Urinary bladder (tissue), 4 donors: ENCODE data around the gene LGALS1. TPM values are rescaled to one million over a fixed set of nuclear protein-coding genes. Genes with fewer than 3 reads are reported as not detected.
"Not testable (repeated sequence)": the region's sequence is repeated elsewhere in the genome, so short reads cannot be mapped to it uniquely, and the experiment has no call there.

Experiments
- DNase-seq: peaks from one replicate; pipeline ENCODE4 v3.0.0-alpha.2; 2015; ENCODE audit errors: extremely low spot score
- H3K27ac ChIP-seq: one replicate; pipeline ENCODE4 v1.5.1; 2013; ENCODE audit warnings: low read depth, mild to moderate bottlenecking, moderate library complexity
- H3K36me3 ChIP-seq: one replicate; pipeline ENCODE4 v1.6.1; 2013; ENCODE audit warnings: mild to moderate bottlenecking, moderate library complexity; ENCODE audit not compliant: insufficient read depth
- H3K4me1 ChIP-seq: one replicate; pipeline ENCODE4 v1.6.1; 2013; ENCODE audit warnings: mild to moderate bottlenecking, moderate library complexity; ENCODE audit not compliant: insufficient read depth
- H3K4me3 ChIP-seq: one replicate; pipeline ENCODE4 v1.5.1; 2013; ENCODE audit warnings: low read depth, low read length
- WGBS: extraction: QIAGEN DNeasy Blood & Tissue Kit; methylation state at CpG from one replicate; pipeline ENCODE4 v1.1.7; 2013; 5-methylcytosine and 5-hydroxymethylcytosine counted together
- polyA plus RNA-seq: library from polyadenylated mRNA; stranded (reverse); fragments of 200-250 nt; gene quantifications from one replicate; pipeline ENCODE4 v1.2.3, GENCODE V29; 2013
- total RNA-seq: library from RNA; depleted of rRNA; stranded (reverse); fragments of >200 nt; gene quantifications from one replicate; pipeline ENCODE4 v1.2.3, GENCODE V29; 2014
- donor health status: healthy with polysubstance abuse.
- donor health status: healthy.

LGALS1 gene
- total and polyA plus RNA-seq, 2 donors, result 1,499 to 1,781 TPM

DNA sequence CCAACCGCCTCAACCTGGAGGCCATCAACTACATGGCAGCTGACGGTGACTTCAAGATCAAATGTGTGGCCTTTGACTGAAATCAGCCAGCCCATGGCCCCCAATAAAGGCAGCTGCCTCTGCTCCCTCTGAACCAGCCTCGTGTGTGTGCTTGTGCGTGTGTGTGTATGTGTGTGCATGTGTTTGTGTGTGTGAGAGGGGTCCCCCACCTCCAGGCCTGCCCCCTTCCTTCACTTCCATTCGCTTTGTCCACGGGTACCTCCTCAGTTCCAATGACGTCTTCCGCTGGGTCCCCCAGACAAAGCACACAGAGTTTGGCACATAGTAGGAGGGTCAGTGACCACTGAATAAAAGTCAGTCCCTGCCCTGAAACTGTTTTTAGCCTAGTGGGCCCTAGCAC, 4.2 kb downstream of the LGALS1 start:
- no peaks in the 10 kb centered on the region for H3K36me3 ChIP-seq
- no peak for DNase-seq
- WGBS, result 61% methylated on average over 8 of the region's 8 CpGs
- peak overlapping the region; percentile 49 for H3K27ac ChIP-seq
- peaks cover 1% of the 10 kb centered on the region for H3K4me1 ChIP-seq
- H3K4me3 ChIP-seq, result no peak overlapping the region

DNA sequence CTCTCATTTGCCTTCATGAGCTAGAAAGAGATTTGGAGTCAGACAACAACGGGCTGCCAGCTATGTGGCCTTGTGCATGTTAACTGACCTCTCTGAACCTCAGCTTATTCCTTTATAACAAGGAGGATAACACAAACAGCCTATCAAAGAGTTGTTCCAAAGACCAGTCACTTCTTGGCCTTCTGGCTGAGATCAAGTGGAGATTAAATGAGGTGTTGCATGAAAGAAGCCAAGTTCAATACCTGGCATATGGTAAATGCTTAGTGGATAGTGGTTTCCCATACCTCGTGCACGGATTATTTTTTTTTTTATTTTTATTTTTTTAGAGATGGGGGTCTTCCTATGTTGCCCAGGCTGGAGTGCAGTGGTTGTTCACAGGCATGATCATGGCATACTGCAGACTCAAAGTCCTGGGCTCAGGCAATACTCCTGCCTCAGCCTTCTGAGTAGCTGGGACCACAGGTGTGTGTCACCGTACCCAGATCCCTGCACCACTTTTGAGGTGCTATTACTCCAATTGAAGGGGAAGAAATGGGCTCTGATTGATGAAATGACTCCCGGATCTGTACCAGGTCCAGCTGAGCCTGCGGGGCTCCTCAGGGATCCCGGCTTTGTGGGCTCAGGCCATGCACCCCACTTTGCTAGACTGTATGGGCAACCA, 4.9 kb downstream of the LGALS1 start:
- WGBS, result 54% methylated on average over 7 of the region's 7 CpGs
- no peak for DNase-seq
- H3K27ac ChIP-seq, result no peak overlapping the region
- H3K4me3 ChIP-seq, result no peak overlapping the region
- H3K4me1 ChIP-seq, result peaks cover 1% of the 10 kb centered on the region
- H3K36me3 ChIP-seq, result no peaks in the 10 kb centered on the region

DNA sequence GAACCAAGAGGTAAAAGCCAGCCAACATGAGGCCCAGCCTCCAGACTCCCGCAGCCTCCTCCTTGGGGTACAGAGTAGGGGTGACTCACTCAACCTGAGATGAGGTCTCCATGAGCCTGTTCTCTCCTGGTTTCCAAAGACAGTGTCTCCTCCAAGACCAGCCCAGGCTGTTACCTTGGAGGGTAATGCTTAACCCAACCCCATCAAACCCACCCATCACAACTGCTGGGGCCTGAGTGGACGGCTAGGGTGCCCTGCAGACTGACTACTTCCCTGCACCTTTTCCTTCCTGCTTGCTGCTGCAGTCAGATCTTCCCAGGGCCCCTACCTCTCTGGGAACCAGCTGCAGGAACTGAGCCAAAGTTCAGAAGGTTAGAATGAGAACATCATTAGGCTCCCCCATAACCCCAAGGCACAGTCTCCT, 5.6 kb downstream of the LGALS1 start:
- Histone ChIP-seq H3K4me3 (no peak overlapping the region), H3K4me1 (peaks cover 1% of the 10 kb centered on the region), H3K36me3 (no peaks in the 10 kb centered on the region), H3K27ac (no peak overlapping the region)
- no peak for DNase-seq
- 54% methylated on average over 2 of the region's 2 CpGs for WGBS

DNA sequence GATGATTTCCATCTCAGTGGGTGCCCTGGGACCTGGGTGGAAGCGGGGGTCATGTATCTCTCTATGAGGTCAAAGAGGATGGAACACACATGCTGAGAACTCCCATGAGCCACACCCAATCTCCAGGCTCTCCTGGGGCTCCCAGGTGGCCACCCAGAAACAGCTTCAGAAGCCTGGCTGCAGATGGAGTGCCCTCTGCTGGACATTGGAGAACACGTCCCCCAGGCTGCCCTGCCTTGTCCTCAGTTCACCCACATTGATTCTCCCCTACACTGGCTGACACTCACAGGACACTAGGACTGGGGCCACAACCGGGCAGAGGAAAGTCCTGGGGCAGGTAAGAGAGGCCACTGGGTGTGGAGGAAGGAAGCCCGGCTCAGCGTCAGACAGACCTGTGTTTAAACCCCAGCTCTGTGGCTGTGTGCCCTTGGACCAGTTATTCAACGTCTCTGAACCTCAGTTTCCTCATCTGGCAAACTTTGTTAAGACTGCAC, 6.2 kb downstream of the LGALS1 start:
- Histone ChIP-seq H3K27ac (no peak overlapping the region), H3K36me3 (no peaks in the 10 kb centered on the region), H3K4me3 (no peak overlapping the region), H3K4me1 (peaks cover 1% of the 10 kb centered on the region)
- DNase-seq, result no peak
- WGBS, result 26% methylated on average over 6 of the region's 6 CpGs

DNA sequence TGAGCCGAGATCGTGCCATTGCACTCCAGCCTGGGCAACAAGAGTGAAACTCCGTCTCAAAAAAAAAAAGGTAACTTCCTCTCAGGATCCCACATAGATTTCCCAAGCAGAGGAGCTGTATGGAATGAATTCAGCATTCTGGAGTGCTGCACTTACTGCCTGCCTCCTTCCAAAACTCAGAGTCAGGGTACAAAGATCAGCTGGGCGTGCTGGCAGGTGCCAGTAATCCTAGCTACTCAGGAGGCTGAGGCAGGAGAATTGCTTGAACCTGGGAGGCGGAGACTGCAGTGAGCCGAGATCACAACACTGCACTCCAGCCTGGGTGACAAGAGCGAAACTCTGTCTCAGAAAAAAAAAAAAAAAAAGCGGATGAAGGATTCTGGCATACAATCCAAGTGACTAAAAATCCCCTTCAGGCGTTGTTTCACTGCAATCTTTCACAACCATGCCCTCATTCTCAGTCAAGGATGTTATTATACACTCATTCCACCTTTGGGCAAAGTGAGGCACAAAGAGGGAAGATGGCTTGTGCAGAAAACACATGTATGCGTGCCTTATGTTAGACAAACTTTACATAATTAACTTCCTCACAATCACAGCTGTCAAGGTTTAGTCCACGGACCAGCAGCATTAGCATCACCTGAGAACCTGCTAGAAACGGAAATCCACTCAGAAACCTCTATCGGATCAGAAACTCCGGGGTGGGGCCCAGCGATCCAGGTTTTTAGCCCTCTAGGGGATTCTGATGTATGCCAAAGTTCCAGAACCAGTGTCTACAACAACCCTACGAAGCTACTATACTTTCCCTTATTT, 9.6 kb downstream of the LGALS1 start:
- Histone ChIP-seq H3K4me3 (no peak overlapping the region), H3K27ac (no peak overlapping the region)

DNA sequence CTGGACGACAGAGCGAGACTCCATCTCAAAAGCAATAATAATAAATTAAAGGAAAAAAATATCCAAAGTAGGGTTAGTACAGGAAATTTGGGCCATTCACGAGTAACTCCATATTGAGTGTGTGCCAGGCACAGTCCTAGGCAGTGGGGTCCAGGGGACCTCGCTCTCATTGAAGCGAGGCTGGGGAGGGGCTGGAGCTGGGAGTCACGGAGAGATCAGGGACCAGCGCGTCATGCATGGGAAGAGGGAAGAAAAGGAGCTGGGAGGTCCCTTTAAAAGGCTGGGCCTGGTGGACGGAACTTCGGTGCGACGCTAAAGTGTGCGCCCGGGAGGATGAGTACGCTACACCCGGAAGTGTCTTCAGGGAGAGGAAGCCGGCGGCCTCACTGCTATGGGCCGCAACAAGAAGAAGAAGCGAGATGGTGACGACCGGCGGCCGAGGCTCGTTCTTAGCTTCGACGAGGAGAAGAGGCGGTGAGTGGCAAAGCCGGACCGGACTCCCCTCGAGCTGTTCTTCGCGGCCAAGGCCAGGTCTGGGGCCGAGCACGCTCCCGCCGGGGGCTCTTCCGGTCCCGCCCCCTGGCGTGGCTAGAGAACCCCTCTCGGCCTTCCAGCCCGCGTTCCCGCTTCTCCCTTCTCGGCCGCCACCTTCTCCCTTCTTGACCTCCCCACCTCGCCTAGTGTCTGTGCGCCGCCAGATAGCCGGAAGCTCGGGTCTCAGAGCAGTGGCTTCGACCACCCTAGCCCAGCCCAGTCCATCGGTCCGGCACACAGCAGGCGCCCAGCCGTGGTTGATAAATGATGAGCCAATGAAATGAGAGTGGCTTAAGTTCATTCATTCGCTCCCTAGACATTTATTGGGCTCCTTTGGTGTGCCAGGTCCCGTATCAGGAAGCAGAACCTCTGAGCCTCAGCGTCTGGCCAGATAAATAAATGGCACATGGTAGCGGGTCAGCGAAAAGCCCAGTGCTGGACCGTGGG, 10.9 kb downstream of the LGALS1 start, which contains the start of gene NOL12:
Gene NOL12 (plus strand): TSS at position 342 of the 981 bp plus-strand sequence. CDS start 50 bp downstream, at position 392.
- peak; percentile 78 for DNase-seq
- H3K4me3 ChIP-seq, result peak within 1 kb of the TSS; percentile 70
- H3K4me1 ChIP-seq, result no peaks in the 10 kb centered on the region
- WGBS, result 2% methylated on average over 62 of the region's 62 CpGs
- H3K36me3 ChIP-seq, result no peaks in the 10 kb centered on the region
- H3K27ac ChIP-seq, result peak within 1 kb of the TSS; percentile 71

More for the DNA sequence above, 9.6 kb downstream of the LGALS1 start:
- Histone ChIP-seq H3K36me3 (no peaks in the 10 kb centered on the region), H3K4me1 (no peaks in the 10 kb centered on the region)
- WGBS, result 82% methylated on average over 16 of the region's 16 CpGs
- no peak for DNase-seq

DNA sequence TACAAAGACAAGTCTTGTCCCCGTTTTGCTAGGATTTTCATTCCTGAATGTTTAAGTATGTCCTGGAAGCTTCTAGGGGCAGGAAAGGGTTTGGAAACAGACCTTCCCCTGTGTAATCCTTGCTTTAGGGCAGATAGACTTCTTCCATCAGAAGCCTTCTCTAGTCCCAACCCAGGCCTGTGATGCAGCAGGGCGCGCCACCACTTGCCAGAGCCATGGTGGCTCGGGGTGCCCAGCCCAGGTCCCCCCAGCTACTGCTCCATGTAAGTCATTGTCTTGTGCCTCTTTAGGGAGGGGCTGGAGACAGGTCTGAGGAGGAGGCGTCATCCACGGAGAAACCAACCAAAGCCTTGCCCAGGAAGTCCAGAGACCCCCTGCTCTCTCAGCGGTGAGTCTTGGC, 15.0 kb downstream of the LGALS1 start:
- peaks cover 3% of the 10 kb centered on the region for H3K36me3 ChIP-seq
- H3K27ac ChIP-seq, result no peak overlapping the region
- H3K4me3 ChIP-seq, result no peak overlapping the region
- DNase-seq, result no peak
- no peaks in the 10 kb centered on the region for H3K4me1 ChIP-seq
- WGBS, result 92% methylated on average over 7 of the region's 7 CpGs

DNA sequence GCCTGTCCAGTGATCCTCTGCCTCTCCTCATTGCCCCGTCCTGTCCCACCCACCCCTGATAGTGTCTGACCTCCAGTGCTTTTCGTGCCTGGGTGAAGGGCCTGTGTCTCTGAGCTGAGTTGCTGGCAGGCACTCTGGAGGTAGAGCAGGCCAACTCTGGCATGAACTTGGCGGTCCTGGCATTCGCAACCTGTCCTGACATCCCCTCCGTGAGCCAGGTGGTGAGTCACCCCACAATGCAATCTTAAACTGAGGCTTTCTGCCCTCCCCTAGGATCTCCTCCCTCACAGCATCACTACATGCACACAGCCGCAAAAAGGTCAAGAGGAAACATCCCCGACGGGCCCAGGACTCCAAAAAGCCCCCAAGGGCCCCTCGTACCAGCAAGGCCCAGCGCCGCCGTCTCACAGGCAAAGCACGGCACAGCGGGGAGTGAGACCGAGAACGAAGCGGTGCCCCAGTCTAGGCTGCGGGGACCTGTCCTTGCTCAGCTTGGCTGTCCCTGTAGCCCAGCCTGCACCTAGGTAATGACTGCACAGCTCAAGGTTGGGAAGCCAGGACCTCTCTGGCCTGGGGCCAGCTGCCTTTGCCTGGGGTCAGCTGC, 15.6 kb downstream of the LGALS1 start:
- peaks cover 3% of the 10 kb centered on the region for H3K36me3 ChIP-seq
- no peak for DNase-seq

DNA sequence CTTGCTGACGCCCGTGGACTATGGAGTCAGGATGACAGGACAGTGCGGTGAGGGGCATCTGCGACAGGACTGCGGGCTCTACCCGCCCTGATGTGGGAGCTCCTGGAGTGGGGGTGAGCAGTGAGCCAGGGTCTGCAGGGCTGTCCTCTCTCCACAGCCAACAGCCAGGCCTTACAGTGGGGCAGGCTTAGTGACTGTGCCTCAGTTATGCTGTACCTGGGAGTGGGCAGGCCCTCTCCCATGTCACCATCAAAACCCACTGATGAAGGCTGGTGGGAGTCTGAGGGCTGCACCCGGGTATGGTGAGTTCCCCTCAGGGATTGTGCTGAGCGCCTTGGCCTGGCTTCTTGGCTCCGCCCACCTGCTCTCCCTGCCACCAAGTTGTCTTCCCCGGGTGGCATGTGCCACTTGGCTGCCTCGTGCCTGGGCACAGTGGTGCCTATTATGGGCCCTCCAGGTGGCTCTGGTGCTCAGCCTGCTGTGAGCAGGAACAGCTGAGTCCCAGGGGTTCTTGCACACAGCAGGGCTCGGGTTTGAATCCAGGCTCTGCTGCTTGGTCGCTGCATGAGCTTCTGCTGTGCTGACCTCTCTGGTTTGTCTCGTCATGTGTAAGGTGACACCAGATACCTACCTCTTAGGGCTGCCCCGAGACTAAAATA, 17.3 kb downstream of the LGALS1 start:
- Histone ChIP-seq H3K36me3 (peaks cover 3% of the 10 kb centered on the region), H3K4me1 (no peaks in the 10 kb centered on the region), H3K4me3 (no peak overlapping the region), H3K27ac (no peak overlapping the region)
- 91% methylated on average over 15 of the region's 15 CpGs for WGBS
- no peak for DNase-seq

More for the DNA sequence above, 15.6 kb downstream of the LGALS1 start:
- H3K4me3 ChIP-seq, result no peak overlapping the region
- no peak overlapping the region for H3K27ac ChIP-seq
- 94% methylated on average over 18 of the region's 18 CpGs for WGBS
- no peaks in the 10 kb centered on the region for H3K4me1 ChIP-seq

DNA sequence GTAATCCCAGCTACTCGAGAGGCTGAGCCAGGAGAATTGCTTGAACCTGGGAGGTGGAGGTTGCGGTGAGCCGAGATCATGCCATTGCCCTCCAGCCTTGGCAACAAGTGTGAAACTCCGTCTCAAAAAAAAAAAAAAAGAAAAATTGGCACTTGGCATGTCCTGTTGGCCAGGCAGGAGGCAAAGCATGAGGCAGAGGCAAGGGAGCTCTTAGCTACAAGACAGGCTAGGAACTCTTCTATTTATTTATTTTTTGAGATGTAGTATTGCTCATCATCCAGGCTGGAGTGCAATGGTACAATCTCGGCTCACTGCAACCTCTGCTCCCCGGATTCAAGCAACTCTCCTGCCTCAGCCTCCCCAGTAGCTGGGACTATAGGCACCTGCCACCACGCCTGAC, 18.7 kb downstream of the LGALS1 start:
- H3K4me3 ChIP-seq, DNase-seq, H3K4me1 ChIP-seq, H3K27ac ChIP-seq, H3K36me3 ChIP-seq: not testable (repeated sequence)
- WGBS, result 95% methylated on average over 7 of the region's 7 CpGs

DNA sequence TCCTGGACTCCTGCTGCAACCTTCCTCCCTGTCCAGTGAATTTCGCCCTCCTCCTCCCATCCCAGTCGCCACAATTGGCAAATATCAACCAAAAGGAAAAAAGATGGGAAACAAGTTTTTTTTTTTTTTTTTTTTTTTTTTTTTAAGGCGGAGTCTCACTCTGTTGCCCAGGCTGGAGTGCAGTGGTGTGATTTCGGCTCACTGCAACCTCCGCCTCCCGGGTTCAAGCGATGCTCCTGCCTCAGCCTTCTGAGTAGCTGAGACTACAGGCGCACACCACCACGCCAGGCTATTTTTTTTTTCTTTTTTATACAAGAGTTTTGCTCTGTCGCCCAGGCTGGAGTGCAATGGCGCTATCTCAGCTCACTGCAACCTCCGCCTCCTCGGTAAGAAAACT, 20.8 kb downstream of the LGALS1 start:
- H3K4me3 ChIP-seq, H3K27ac ChIP-seq, H3K4me1 ChIP-seq, H3K36me3 ChIP-seq, DNase-seq: not testable (repeated sequence)
- 16% methylated on average over 13 of the region's 13 CpGs for WGBS

DNA sequence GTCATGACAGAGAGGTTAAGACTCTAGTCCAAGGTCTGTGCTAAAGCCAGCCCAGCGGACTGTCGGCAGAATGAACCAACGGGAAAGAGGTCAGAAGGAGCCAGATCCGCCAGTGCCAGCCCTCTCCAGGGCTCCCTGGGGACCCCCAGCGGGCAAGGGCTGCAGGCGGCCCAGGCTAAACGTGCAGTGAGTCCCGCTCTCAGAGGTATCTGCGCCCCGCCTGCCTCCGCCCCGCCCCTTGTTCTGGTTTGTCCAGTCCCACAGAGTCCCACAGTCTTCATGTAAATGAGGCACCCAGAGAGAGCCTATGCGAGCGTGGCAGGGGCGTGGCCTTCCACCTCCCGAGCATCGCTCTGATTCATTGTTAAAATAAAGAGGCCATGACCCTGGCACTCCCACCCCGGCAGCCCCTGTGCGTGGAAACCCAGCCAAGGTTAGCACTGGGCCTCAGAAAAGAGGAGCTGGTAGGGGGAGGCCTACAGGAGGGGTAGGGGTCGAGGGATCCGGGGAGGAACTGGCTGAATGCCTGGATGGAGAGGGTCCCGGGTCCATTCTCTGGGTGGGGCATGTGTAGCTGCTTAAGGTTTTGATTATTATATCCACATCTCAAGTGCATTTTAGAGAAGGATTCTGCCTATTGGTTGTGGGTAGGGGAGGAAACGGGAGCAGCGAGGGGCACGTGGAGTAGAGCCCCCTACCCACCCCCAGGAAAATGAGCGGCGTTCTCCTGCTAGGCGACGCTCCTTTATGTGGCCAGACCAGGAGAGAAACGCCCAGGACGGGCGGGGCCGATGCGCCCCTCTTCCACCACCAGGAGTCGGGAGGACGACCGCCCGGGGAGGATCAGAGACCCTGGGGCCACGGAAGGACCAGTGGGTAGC, 21.5 kb downstream of the LGALS1 start, which contains the start of gene TRIOBP:
Gene TRIOBP (plus strand): TSS at position 392 of the 881 bp plus-strand sequence. CDS start 4,318 bp downstream, outside the sequence.
- no peaks in the 10 kb centered on the region for H3K36me3 ChIP-seq
- H3K4me3 ChIP-seq, result no peak within 1 kb of the TSS
- no peaks in the 10 kb centered on the region for H3K4me1 ChIP-seq
- WGBS, result 8% methylated on average over 39 of the region's 39 CpGs
- DNase-seq, result peak; percentile 93
- no peak within 1 kb of the TSS for H3K27ac ChIP-seq
